Measurements from ENCODE around the gene PHF21A. TPM values are rescaled to one million over a fixed set of nuclear protein-coding genes. Genes with fewer than 3 reads are reported as not detected.

Gene PHF21A
- total RNA-seq, 1 donor from 2014 or later = 45.4 TPM

GRCh38 chr11:46102843-46103242 is 18.4 kb downstream of the PHF21A start:
- TF ChIP-seq CTCF (IDR thresholded peaks at IDR 0.05) = no peak
- Histone ChIP-seq H3K27ac (no peak overlapping the region), H3K36me3 (no peaks in the 10 kb centered on the region), H3K4me1 (peaks cover 26% of the 10 kb centered on the region), H3K27me3 (no peaks in the 10 kb centered on the region), H3K9me3 (no peaks in the 10 kb centered on the region), H3K4me3 (no peak overlapping the region)
- ATAC-seq (no peak), DNase-seq (no peak)
- intact Hi-C loops (cut with DNase I) = no loop called here

GRCh38 chr11:46100670-46101069 is 20.6 kb downstream of the PHF21A start:
- H3K9me3 ChIP-seq = no peaks in the 10 kb centered on the region
- no peak for TF ChIP-seq CTCF (IDR thresholded peaks at IDR 0.05)
- no peak for DNase-seq
- H3K27ac ChIP-seq = no peak overlapping the region
- intact Hi-C loops (cut with DNase I) = no loop called here
- peaks cover 18% of the 10 kb centered on the region for H3K4me1 ChIP-seq
- no peak overlapping the region for H3K4me3 ChIP-seq
- H3K36me3 ChIP-seq = no peaks in the 10 kb centered on the region
- no peak for ATAC-seq
- no peaks in the 10 kb centered on the region for H3K27me3 ChIP-seq

- H3K36me3 ChIP-seq = no peaks in the 10 kb centered on the region
- no peaks in the 10 kb centered on the region for H3K9me3 ChIP-seq
- ATAC-seq (no peak), DNase-seq (no peak)
- no peaks in the 10 kb centered on the region for H3K27me3 ChIP-seq
- peak overlapping the region; percentile 77 for H3K27ac ChIP-seq
- peak overlapping the region; percentile 25 for H3K4me3 ChIP-seq
- H3K4me1 ChIP-seq = peaks cover 18% of the 10 kb centered on the region
- intact Hi-C loops (cut with DNase I) = no loop called here
- no peak for TF ChIP-seq CTCF (IDR thresholded peaks at IDR 0.05)
These were observed 21.3 kb downstream of the PHF21A start for GRCh38 chr11:46099963-46100316.

GRCh38 chr11:46090375-46090774 is 30.9 kb downstream of the PHF21A start:
- Histone ChIP-seq H3K4me3 (no peak overlapping the region), H3K27me3 (no peaks in the 10 kb centered on the region), H3K4me1 (no peaks in the 10 kb centered on the region), H3K27ac (no peak overlapping the region), H3K36me3 (no peaks in the 10 kb centered on the region), H3K9me3 (no peaks in the 10 kb centered on the region)
- ATAC-seq (no peak), DNase-seq (no peak)
- no peak for TF ChIP-seq CTCF (IDR thresholded peaks at IDR 0.05)
- intact Hi-C loops (cut with DNase I) = no loop called here

- no peak for ATAC-seq
- Histone ChIP-seq H3K4me3 (no peak overlapping the region), H3K36me3 (peaks cover 26% of the 10 kb centered on the region), H3K9me3 (no peaks in the 10 kb centered on the region), H3K4me1 (no peaks in the 10 kb centered on the region), H3K27ac (no peak overlapping the region), H3K27me3 (no peaks in the 10 kb centered on the region)
- no peak for DNase-seq
- intact Hi-C loops (cut with DNase I) = no loop called here
- TF ChIP-seq CTCF (IDR thresholded peaks at IDR 0.05) = no peak
These were observed 41.6 kb downstream of the PHF21A start for GRCh38 chr11:46079662-46080061.

GRCh38 chr11:46075928-46076327 is 45.3 kb downstream of the PHF21A start:
- no peak for ATAC-seq
- peaks cover 10% of the 10 kb centered on the region for H3K36me3 ChIP-seq
- H3K27ac ChIP-seq = no peak overlapping the region
- no peak for TF ChIP-seq CTCF (IDR thresholded peaks at IDR 0.05)
- intact Hi-C loops (cut with DNase I) = no loop called here
- H3K4me3 ChIP-seq = no peak overlapping the region
- H3K4me1 ChIP-seq = no peaks in the 10 kb centered on the region
- DNase-seq = no peak
- no peaks in the 10 kb centered on the region for H3K9me3 ChIP-seq
- no peaks in the 10 kb centered on the region for H3K27me3 ChIP-seq
